VCaP (cell line): Measurements from ENCODE around the gene CHDH.

Source experiments
- H3K27ac ChIP-seq: fragments of 450-650 bp; 2 replicates; pipeline ENCODE4 v1.5.1; 2017
- TF ChIP-seq, protein P1 (sequence below): fragments of 450-650 bp; conservative IDR thresholded peaks from 2 replicates; pipeline ENCODE4 v1.5.1; 2017; ENCODE audit warnings: mild to moderate bottlenecking, moderate library complexity

CHDH gene

DNA sequence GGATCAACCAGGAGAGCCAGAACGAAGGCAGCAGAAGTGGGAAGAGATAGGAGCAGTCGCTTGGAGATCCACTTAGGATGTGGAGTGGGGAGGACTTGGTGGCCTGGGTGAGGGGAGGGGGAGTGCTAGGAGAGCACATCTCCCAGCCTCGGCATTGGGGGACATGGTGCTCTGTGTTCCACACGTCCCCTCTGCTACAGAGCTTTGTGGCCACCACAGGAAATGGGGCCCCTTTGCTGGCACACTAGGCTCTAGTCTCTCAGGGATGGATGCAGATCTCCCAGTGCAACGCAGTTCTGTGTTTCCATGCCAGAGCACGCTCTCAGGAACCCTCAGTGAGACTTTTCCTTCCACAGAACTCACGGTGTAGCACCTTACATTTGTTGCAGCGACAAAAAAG lies 68.8 kb downstream of the CHDH start:
- TF ChIP-seq, protein P1, sequence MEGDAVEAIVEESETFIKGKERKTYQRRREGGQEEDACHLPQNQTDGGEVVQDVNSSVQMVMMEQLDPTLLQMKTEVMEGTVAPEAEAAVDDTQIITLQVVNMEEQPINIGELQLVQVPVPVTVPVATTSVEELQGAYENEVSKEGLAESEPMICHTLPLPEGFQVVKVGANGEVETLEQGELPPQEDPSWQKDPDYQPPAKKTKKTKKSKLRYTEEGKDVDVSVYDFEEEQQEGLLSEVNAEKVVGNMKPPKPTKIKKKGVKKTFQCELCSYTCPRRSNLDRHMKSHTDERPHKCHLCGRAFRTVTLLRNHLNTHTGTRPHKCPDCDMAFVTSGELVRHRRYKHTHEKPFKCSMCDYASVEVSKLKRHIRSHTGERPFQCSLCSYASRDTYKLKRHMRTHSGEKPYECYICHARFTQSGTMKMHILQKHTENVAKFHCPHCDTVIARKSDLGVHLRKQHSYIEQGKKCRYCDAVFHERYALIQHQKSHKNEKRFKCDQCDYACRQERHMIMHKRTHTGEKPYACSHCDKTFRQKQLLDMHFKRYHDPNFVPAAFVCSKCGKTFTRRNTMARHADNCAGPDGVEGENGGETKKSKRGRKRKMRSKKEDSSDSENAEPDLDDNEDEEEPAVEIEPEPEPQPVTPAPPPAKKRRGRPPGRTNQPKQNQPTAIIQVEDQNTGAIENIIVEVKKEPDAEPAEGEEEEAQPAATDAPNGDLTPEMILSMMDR = no peak
- no peak overlapping the region for H3K27ac ChIP-seq

DNA sequence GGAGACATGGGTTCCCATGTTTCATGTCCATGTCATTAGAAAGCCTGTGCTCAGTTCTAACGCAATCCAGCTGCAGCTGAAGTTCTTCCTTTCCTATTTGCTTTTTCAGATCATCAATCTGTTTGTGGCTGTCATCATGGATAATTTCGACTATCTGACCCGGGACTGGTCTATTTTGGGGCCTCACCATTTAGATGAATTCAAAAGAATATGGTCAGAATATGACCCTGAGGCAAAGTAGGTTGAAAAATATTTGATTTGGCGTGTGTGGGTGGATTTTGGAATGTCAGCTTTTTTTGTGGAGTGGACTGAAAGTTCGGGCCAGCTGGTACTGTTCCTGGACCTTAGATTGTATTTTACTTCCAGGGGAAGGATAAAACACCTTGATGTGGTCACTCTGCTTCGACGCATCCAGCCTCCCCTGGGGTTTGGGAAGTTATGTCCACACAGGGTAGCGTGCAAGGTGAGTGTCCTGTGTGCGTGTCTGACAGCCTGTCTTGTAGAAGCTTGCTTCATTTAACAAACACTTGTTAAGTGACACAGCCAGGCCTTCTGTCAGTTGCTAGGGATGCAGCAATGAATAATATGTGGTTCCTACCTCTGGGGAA lies 69.6 kb downstream of the CHDH start:
- TF ChIP-seq, protein P1 = no peak

DNA sequence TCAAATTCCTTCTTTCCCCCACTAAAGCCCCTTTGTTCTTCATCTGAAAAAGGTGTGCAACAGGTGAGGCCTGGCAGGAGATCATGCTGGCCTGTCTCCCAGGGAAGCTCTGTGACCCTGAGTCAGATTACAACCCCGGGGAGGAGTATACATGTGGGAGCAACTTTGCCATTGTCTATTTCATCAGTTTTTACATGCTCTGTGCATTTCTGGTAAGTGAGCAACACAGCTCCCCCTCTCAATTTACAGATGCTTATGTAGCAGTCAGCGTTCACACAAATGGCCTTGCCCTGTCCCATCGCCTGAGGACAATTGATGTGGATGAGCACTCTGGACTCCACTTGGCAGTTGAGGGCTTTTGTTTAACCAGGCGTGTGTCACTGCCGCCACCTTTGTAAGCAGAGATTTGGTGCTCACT lies 70.4 kb downstream of the CHDH start:
- H3K27ac ChIP-seq = no peak overlapping the region
- TF ChIP-seq, protein P1 = no peak

More for the DNA sequence above, 69.6 kb downstream of the CHDH start:
- H3K27ac ChIP-seq = no peak overlapping the region

DNA sequence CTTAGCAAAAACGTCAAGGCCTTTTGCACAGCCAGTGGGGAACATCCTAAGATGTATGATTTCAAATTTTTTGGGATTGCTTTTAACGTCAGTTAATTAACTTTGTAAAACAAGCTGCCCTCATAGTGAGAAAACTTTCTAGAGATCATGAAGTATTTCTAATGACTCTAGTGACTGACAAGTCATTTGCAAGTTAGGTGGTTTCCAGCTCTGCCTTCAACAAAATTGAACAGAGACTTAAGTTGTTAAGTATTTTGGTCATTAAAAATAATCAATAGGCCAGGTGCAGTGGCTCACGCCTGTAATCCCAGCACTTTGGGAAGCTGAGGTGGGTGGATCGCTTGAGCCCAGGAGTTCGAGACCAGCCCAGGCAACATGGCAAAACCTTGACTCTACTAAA lies 71.2 kb downstream of the CHDH start:
- TF ChIP-seq, protein P1 = no peak

DNA sequence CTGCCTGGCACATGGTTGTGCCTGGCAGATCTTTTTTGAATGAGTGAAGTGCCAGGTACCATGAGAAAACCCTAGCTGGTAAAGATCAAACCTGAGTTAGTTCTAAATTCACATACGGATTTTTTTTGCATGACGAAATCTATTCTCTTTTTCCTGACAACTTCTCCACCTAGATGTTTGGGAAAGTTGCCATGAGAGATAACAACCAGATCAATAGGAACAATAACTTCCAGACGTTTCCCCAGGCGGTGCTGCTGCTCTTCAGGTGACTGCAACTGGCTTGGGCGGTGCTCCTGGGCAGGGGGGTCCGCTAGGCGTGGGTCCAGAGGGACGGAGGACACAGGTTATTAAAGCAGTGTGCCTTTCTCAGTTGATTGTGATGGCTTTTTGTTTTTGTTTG lies 71.8 kb downstream of the CHDH start:
- H3K27ac ChIP-seq = peak overlapping the region; percentile 72
- TF ChIP-seq, protein P1 = no peak; the same call in 1 of the 2 replicates

More for the DNA sequence above, 71.2 kb downstream of the CHDH start:
- H3K27ac ChIP-seq = peak overlapping the region; percentile 72

DNA sequence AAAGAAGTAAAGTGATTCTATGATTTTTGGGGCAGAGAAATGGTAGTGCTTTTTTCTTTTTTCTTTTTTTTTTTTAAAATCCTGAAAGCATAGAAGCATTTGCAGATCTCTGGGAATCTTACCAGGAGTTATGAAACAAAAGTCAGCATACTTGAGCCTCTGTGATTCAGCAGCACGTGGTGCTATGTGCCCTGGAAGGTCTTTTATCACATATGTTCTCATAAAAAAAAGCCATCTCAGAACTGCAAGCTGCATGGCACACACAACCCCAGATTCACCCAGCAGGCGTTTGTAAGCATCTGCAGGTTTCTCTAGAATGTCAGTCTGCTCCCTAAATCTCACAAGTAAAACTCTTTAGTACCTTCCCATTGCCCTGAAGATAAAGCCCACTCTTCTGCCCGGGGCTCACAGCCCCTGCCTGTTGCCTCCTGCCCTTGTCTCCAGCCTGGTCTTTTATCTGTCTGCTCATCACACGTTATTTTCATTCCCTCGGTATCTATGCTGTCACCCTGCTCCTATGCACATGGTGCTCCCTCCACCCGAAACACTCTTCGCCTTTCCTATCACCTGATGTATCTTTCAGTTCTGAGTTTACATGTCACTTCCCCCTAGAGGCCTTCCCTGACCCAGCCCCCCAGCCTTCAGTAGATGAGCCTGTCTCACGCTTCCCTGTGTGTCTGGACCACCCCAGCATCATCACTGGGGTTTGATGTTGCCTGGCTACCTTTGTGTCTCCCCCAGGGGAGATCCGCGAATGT lies 72.4 kb downstream of the CHDH start:
- TF ChIP-seq, protein P1 = no peak
- peak overlapping the region; percentile 72 for H3K27ac ChIP-seq

DNA sequence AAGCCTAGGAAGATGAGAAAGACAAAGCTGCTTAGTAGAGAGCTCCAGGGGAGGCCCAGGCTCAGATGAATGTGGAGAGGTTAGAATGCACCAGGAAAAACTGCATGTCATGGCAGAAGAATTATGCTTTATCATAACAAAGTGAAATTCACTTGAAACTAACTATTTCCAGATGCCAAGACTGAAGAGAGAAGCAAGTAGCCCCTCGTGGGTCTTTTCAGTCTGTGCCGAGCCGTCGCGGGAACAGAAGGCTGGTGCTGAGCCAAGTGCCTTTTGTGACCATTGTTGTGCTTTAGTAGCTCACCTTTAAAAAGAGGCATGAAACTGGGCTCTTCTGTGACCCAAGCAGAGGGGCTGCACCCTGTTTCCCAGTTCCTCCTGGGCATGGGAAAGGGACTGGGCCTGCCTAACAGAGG lies 73.2 kb downstream of the CHDH start:
- TF ChIP-seq, protein P1 = no peak
- peak overlapping the region; percentile 72 for H3K27ac ChIP-seq
